ENCODE results near the gene ADAMTSL4. TPM values are rescaled to one million over a fixed set of nuclear protein-coding genes. Genes with fewer than 3 reads are reported as not detected.

The ADAMTSL4 gene
- total RNA-seq, 1 donor from 2014 or later: 80.3 TPM

GRCh38 chr1:150552128-150552910, 3.1 kb downstream of the ADAMTSL4 start:
- ATAC-seq: peak; percentile 68
- DNase-seq (ENCODE audit: missing footprints): peak; percentile 94
- intact Hi-C loops (cut with DNase I): no loop called here

DNA sequence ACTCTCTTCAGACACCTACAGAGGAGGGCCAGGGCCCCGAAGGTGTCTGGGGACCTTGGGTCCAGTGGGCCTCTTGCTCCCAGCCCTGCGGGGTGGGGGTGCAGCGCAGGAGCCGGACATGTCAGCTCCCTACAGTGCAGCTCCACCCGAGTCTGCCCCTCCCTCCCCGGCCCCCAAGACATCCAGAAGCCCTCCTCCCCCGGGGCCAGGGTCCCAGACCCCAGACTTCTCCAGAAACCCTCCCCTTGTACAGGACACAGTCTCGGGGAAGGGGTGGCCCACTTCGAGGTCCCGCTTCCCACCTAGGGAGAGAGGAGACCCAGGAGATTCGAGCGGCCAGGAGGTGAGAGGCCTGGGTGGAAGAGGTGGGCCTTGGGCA, 3.7 kb downstream of the ADAMTSL4 start:
- ATAC-seq (no peak), DNase-seq (ENCODE audit: missing footprints) (no peak)
- intact Hi-C loops (cut with DNase I): no loop called here

GRCh38 chr1:150553392-150554085, 4.3 kb downstream of the ADAMTSL4 start:
- no peak for DNase-seq (ENCODE audit: missing footprints)
- intact Hi-C loops (cut with DNase I): no loop called here

GRCh38 chr1:150554086-150554452, 4.9 kb downstream of the ADAMTSL4 start:
- DNase-seq (ENCODE audit: missing footprints): no peak
- ATAC-seq: no peak
- intact Hi-C loops (cut with DNase I): no loop called here

More at GRCh38 chr1:150553392-150554085, 4.3 kb downstream of the ADAMTSL4 start:
- ATAC-seq: no peak

DNA sequence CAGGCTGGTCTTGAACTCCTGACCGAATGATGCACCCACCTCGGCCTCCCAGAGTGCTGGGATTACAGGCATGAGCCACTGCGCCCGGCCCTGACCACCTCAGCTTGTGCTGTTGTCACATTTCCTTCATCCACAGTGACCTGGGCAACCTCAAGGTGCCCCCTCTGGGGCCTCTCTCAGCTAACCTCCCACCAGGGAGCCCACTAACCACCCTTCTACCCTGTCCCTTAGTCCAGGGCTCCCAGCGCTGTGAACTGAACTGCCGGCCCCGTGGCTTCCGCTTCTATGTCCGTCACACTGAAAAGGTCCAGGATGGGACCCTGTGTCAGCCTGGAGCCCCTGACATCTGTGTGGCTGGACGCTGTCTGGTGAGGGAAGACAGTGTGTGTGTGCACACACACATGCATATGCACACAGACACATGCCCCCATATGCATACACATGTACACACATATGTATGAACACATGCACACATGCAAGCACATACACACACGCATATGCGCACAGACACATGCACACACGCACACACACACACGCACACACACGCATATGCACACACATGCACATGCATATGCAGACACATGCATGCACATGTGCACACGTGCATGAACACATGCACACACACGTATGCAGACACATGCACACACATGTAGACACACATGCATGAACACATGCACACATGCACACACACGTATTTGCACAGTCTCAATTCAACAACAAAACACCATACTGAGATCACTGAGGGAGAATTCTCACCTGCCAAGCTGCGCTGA, 6.2 kb downstream of the ADAMTSL4 start:
- DNase-seq (ENCODE audit: missing footprints) (no peak), ATAC-seq (no peak)
- intact Hi-C loops (cut with DNase I): no loop called here

DNA sequence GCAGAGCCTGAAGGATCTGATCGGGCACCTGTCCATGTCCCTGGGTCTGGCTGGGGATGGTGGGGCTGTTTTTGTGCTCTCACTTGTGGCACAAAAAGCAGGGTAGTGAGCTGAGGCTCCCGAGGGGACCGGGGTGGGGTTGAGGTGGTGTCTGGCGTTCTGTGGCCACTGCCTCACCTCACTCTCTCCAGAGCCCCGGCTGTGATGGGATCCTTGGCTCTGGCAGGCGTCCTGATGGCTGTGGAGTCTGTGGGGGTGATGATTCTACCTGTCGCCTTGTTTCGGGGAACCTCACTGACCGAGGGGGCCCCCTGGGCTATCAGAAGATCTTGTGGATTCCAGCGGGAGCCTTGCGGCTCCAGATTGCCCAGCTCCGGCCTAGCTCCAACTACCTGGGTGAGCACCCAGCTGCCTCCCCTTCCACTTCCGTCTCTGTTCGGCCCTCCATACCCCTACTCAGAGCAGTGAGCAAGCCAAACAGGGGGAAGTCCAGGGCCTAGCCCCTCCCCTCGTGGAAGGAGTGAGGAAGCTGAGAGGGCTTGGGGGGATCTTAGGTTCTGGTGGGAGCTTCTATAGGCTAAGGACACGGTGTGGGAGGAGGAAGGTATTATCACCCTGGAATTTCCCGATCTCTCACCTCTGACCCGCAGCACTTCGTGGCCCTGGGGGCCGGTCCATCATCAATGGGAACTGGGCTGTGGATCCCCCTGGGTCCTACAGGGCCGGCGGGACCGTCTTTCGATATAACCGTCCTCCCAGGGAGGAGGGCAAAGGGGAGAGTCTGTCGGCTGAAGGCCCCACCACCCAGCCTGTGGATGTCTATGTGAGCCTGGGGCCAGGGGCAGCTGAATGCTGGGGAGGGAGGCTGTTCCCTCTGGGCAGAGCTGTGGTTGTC, 7.0 kb downstream of the ADAMTSL4 start:
- intact Hi-C loops (cut with DNase I): no loop called here
- ATAC-seq (no peak), DNase-seq (ENCODE audit: missing footprints) (no peak)

DNA sequence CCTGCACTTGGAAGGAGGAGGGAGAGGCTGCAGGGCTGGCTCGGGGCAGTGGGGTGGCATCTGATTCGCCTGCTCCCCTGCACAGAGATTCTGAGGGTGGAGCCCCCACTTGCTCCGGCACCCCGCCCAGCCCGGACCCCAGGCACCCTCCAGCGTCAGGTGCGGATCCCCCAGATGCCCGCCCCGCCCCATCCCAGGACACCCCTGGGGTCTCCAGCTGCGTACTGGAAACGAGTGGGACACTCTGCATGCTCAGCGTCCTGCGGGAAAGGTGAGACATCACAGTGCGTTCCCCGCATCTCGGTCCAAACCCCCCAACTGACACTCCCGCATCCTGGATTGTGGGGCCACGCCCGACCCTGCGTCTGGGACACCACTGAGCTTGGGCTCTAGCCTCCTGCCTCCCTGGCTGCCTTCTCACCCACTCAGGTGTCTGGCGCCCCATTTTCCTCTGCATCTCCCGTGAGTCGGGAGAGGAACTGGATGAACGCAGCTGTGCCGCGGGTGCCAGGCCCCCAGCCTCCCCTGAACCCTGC, 7.9 kb downstream of the ADAMTSL4 start:
- no peak for ATAC-seq
- DNase-seq (ENCODE audit: missing footprints): no peak
- intact Hi-C loops (cut with DNase I): no loop called here

- no peak for DNase-seq (ENCODE audit: missing footprints)
- ATAC-seq: no peak
- intact Hi-C loops (cut with DNase I): no loop called here
These were observed 8.6 kb downstream of the ADAMTSL4 start for GRCh38 chr1:150557813-150558212.

DNA sequence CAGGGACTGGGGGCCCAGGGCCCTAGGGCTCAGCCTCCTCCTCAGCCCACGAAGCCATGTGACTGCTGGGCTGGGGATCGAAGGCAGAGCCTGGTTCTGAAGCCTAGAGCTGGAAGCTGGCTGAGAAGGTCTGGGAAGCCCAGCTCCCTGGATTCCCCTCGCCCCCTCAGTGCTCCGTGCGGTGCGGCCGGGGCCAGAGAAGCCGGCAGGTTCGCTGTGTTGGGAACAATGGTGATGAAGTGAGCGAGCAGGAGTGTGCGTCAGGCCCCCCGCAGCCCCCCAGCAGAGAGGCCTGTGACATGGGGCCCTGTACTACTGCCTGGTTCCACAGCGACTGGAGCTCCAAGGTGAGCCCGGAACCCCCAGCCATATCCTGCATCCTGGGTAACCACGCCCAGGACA, 9.1 kb downstream of the ADAMTSL4 start:
- no peak for DNase-seq (ENCODE audit: missing footprints)
- ATAC-seq: no peak
- intact Hi-C loops (cut with DNase I): no loop called here

- intact Hi-C loops (cut with DNase I): no loop called here
- ATAC-seq (no peak), DNase-seq (ENCODE audit: missing footprints) (peak; percentile 88)
These were observed 9.8 kb downstream of the ADAMTSL4 start for GRCh38 chr1:150558761-150559655.

DNA sequence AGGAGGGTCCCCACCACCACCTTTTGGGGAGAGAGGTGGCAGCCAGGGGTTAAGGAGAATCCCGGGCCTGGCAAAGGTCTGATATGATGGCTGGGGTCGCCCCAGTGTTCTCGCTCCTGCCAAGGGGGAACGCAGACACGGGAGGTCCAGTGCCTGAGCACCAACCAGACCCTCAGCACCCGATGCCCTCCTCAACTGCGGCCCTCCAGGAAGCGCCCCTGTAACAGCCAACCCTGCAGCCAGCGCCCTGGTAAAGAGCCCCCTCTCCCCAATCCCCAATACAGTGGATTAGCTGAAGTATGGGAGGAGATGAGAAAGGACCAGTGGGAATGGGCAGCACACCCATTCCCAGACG, 10.4 kb downstream of the ADAMTSL4 start:
- intact Hi-C loops (cut with DNase I): loop anchor here (1.0 to 10.0 kb wide), 6 partner anchors 53 to 447 kb away; partner anchors contain the start of genes ENSA, GOLPH3L and MINDY1
- ATAC-seq (no peak), DNase-seq (ENCODE audit: missing footprints) (no peak)

DNA sequence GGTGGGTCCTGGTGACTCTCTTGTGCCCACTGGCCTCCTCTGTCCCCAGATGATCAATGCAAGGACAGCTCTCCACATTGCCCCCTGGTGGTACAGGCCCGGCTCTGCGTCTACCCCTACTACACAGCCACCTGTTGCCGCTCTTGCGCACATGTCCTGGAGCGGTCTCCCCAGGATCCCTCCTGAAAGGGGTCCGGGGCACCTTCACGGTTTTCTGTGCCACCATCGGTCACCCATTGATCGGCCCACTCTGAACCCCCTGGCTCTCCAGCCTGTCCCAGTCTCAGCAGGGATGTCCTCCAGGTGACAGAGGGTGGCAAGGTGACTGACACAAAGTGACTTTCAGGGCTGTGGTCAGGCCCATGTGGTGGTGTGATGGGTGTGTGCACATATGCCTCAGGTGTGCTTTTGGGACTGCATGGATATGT, 10.8 kb downstream of the ADAMTSL4 start:
- intact Hi-C loops (cut with DNase I): loop anchor here (1.0 to 10.0 kb wide), 6 partner anchors 53 to 447 kb away; partner anchors contain the start of genes ENSA, GOLPH3L and MINDY1
- peak; percentile 90 for DNase-seq (ENCODE audit: missing footprints)

DNA sequence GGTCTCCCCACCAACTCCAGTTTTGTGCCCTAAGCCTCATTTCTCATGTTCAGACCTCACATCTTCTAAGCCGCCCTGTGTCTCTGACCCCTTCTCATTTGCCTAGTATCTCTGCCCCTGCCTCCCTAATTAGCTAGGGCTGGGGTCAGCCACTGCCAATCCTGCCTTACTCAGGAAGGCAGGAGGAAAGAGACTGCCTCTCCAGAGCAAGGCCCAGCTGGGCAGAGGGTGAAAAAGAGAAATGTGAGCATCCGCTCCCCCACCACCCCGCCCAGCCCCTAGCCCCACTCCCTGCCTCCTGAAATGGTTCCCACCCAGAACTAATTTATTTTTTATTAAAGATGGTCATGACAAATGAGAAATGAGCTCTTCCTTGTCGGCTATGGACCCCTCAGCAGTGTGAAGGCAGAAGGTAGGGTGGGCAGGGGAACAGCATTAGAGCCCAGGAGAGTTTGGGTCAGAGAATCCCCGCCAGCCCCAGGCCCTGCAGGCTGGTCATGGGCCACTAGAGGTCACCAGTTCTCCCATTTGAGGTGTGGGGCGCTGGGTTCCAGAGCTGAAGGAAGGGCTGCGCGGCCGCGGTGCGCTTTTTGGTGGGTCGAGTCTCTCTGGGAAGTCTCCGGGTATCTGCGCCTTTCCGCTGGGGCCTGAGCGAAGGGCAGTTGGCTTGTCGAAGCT, 11.5 kb downstream of the ADAMTSL4 start:
- DNase-seq (ENCODE audit: missing footprints) (peak; percentile 94), ATAC-seq (peak; percentile 57)
- intact Hi-C loops (cut with DNase I): loop anchor here (1.0 to 10.0 kb wide), 7 partner anchors 18 to 446 kb away; partner anchors contain the start of genes ENSA, GOLPH3L and MINDY1

More for the DNA sequence above, 10.8 kb downstream of the ADAMTSL4 start:
- peak; percentile 18 for ATAC-seq

DNA sequence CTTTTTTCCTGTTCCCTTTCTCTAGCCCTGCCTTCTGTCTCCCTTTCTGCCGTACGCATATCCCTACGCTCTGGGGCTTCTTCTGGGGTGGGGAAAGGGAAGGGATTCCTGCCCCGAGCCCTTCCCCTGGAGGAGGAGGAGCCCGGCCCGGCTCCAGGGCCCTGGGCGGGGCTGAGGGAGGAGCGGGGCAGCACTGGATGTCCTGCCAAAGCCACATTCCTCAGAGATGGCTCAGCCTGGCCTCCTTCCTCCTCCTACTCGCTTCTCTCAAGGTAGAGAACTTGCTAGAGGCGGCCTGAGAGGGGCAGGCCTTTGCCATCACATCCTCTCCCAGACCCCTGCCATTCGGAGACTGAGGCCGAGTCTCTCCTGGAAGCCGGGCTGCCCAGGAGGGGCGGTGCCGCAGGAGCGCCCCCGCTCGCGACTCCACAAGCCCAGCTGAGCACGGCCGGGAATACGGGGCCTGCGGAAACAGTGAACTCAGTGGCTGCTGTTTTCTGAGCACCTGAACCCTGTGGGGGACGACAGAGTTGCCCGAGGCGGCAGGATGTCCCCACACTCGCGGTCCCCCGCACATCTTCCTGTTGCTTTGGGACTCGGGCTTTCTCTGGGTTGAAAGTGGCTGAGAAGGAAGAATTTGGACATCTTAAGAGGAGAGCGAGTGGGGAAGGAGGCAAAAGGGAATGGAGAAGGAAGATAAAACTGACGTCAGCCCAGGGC, 12.2 kb downstream of the ADAMTSL4 start:
- ATAC-seq (peak; percentile 91), DNase-seq (ENCODE audit: missing footprints) (peak; percentile 95)
- intact Hi-C loops (cut with DNase I): loop anchor here (1.0 to 10.0 kb wide), 6 partner anchors 17 to 445 kb away; partner anchors contain the start of genes ENSA, GOLPH3L and MINDY1

GRCh38 chr1:150561974-150562445, 12.8 kb downstream of the ADAMTSL4 start:
- intact Hi-C loops (cut with DNase I): loop anchor here (1.0 to 10.0 kb wide), 6 partner anchors 16 to 445 kb away; partner anchors contain the start of genes ENSA, GOLPH3L and MINDY1
- peak; percentile 97 for DNase-seq (ENCODE audit: missing footprints)

More at GRCh38 chr1:150561974-150562445, 12.8 kb downstream of the ADAMTSL4 start:
- ATAC-seq: peak; percentile 87

Data from Right ventricle myocardium inferior (tissue), 1 donor.